ENCODE results near the gene EFTUD2. TPM values are rescaled to one million over a fixed set of nuclear protein-coding genes. Genes with fewer than 3 reads are reported as not detected.

The EFTUD2 gene
- total RNA-seq, 2 experiments from 2014 or later: 133 to 145 TPM

DNA sequence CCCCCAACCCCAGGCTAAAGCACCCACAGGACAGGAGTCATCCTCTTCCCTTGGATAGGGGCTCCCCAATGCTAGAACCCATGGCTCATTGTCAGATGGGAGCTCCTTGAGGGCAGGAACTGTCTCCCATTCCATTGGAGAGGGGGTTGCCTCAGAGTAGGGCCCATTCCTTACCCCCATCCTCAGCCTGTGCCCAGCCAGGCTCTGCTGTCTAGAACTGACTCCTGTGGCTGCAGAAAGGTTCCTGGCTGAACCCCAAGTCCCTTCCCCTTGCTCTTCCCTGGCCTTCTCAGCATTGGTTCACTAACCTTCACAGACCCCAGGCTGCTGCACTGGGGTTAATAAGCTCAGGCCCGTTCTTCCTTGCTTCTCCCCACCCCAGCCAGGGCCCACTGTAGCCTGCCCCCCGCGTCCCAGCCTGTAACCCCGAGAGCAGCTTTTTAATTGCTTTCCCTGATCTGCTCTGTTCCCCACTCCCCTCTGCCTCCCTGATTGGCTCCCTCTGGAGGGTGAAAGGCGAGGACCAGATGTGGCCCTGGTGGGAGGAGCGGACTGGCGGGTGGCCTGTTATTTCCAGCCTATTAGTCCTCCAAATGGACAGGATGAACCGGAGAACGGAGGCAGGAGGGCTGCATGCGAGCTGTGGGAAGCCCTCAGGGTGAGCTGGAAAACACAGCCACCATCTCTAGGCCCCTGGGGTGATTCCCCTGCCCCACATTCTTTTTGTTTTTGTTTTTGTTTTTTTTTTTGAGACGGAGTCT, 22.1 kb upstream of the EFTUD2 start:
- Mint-ChIP-seq H3K27ac (peak overlapping the region; percentile 25), H3K36me3 (ENCODE audit: low read depth) (peaks cover 11% of the 10 kb centered on the region), H3K4me1 (no peaks in the 10 kb centered on the region), H3K27me3 (peaks cover 19% of the 10 kb centered on the region), H3K9me3 (no peaks in the 10 kb centered on the region), H3K4me3 (no peak overlapping the region)
- no peak for DNase-seq
- ChIA-PET CTCF (interaction anchor here (0.6 to 2.2 kb wide), 13 partner anchors 8 to 234 kb away, joined by 3 to 13 read pairs (median 4); partner anchors contain the start of gene ACBD4), POLR2A (interaction anchor here (0.6 to 0.8 kb wide), 2 partner anchors 101 to 121 kb away, joined by 3 to 5 read pairs; no protein-coding TSS in a partner anchor)

- DNase-seq: no peak
- no peak overlapping the region for H3K27ac Mint-ChIP-seq
- no peaks in the 10 kb centered on the region for H3K9me3 Mint-ChIP-seq
- POLR2A ChIA-PET: interaction anchor here (0.8 kb wide), 1 partner anchor 102 kb away, joined by 3 read pairs; no protein-coding TSS in a partner anchor
- peaks cover 19% of the 10 kb centered on the region for H3K27me3 Mint-ChIP-seq
- H3K36me3 Mint-ChIP-seq (ENCODE audit: low read depth): peaks cover 5% of the 10 kb centered on the region
- CTCF ChIA-PET: interaction anchor here (0.7 to 2.2 kb wide), 19 partner anchors 10 to 215 kb away, joined by 3 to 13 read pairs (median 4); partner anchors contain the start of genes ACBD4 and EFTUD2
- H3K4me3 Mint-ChIP-seq: no peak overlapping the region
- H3K4me1 Mint-ChIP-seq: no peaks in the 10 kb centered on the region
Observed at GRCh38 chr17:44920565-44920940, 21.3 kb upstream of the EFTUD2 start.

DNA sequence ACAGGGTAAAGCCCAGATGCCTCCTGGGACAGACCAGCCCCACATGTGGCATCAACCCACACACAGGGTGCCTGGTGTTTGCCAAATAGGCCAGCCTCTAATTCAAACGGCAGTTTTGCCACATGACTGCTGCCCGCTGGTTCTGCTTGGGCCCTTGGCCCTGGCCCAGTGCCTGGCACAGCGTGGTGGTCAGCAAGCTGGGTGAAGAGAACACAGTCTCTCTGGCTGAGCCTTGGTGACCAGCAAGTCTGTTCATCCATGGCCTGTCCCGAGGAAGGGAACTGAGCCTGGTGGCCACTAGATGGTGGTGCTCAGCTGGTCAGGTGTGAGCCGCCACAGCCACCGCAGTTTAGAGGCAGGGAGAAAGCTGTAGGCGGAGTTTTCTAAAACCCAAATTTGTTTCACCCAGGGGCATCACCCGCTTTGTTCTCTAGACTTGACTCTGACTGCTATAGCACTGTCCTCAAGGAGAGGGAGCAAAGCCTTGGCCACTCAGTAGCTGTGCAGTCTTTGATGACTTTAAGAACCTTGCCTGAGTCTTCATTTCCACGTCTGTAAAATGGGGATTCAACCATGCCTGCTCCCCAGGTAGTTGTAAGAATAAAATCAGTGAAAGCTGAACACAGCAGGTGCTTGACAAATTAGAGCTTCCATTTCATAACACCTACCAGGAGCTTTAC, 20.8 kb upstream of the EFTUD2 start:
- no peaks in the 10 kb centered on the region for H3K4me1 Mint-ChIP-seq
- peaks cover 5% of the 10 kb centered on the region for H3K36me3 Mint-ChIP-seq (ENCODE audit: low read depth)
- ChIA-PET POLR2A (no interaction called here), CTCF (interaction anchor here (0.7 to 2.2 kb wide), 18 partner anchors 9 to 215 kb away, joined by 3 to 13 read pairs (median 4); partner anchors contain the start of genes ACBD4 and EFTUD2)
- DNase-seq: peak; percentile 66
- no peak overlapping the region for H3K4me3 Mint-ChIP-seq
- H3K27me3 Mint-ChIP-seq: peaks cover 19% of the 10 kb centered on the region
- H3K9me3 Mint-ChIP-seq: no peaks in the 10 kb centered on the region
- H3K27ac Mint-ChIP-seq: no peak overlapping the region

DNA sequence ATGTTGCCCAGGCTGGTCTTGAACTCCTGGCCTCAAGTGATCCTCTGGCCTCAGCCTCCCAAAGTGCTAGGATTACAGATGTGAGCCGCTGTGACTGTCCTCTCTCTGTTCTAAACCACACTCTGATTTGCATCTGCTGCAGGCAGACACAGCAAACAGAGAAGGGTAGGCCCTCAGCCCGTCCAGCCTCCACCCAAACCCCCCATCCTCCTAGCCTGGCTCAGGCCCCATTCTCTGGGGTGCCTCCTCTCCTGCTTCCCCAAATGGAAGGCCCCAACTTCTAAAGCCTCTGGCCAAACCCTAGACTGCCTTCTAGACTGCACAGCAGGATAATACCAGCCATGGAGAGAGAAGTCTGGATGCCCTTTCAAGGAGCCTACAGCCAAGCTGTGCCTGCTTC, 20.2 kb upstream of the EFTUD2 start:
- H3K27me3 Mint-ChIP-seq: peaks cover 21% of the 10 kb centered on the region
- no peak for DNase-seq
- CTCF ChIA-PET: interaction anchor here (1.1 to 2.2 kb wide), 8 partner anchors 9 to 216 kb away, joined by 3 to 13 read pairs (median 4); partner anchors contain the start of genes ACBD4 and EFTUD2

DNA sequence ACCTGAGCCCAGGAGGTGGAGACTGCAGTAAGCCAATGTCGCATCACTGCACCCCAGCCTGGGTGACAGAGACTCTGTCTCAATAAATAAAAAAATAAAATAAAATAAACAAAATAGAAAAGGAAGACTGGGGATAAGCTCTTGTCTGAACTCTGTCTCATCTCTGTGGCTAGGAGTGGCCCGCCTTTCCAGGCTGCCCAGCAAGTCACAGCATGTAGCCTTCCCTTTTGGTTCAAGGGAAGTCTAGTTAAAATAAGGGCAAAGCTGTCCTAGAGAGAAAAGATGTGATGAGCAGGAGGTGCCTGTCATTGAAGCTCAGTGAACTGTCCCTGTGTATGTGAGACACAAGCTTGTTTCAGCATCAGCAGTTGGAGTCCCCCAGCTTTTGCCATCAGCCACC, 18.8 kb upstream of the EFTUD2 start:
- Mint-ChIP-seq H3K4me1 (peaks cover 4% of the 10 kb centered on the region), H3K27ac (no peak overlapping the region), H3K4me3 (no peak overlapping the region), H3K36me3 (ENCODE audit: low read depth) (no peaks in the 10 kb centered on the region), H3K27me3 (peaks cover 28% of the 10 kb centered on the region), H3K9me3 (no peaks in the 10 kb centered on the region)
- DNase-seq: no peak
- ChIA-PET POLR2A (no interaction called here), CTCF (interaction anchor here (1.6 kb wide), 2 partner anchors 8 to 217 kb away, joined by 4 to 7 read pairs; partner anchors contain the start of gene ACBD4)

More for the DNA sequence above, 20.2 kb upstream of the EFTUD2 start:
- no peak overlapping the region for H3K27ac Mint-ChIP-seq
- POLR2A ChIA-PET: no interaction called here
- H3K4me3 Mint-ChIP-seq: no peak overlapping the region
- peaks cover 1% of the 10 kb centered on the region for H3K36me3 Mint-ChIP-seq (ENCODE audit: low read depth)
- no peaks in the 10 kb centered on the region for H3K9me3 Mint-ChIP-seq
- H3K4me1 Mint-ChIP-seq: no peaks in the 10 kb centered on the region

- Mint-ChIP-seq H3K36me3 (ENCODE audit: low read depth) (no peaks in the 10 kb centered on the region), H3K4me3 (no peak overlapping the region), H3K27ac (no peak overlapping the region), H3K9me3 (no peaks in the 10 kb centered on the region), H3K4me1 (peaks cover 5% of the 10 kb centered on the region), H3K27me3 (peaks cover 32% of the 10 kb centered on the region)
- CTCF ChIA-PET: interaction anchor here (1.6 kb wide), 2 partner anchors 8 to 218 kb away, joined by 4 to 7 read pairs; partner anchors contain the start of gene ACBD4
- POLR2A ChIA-PET: no interaction called here
- no peak for DNase-seq
Observed at GRCh38 chr17:44917456-44917855, 18.2 kb upstream of the EFTUD2 start.

GRCh38 chr17:44916781-44917241, 17.6 kb upstream of the EFTUD2 start:
- peaks cover 7% of the 10 kb centered on the region for H3K4me1 Mint-ChIP-seq
- ChIA-PET POLR2A (no interaction called here), CTCF (interaction anchor here (0.6 to 1.6 kb wide), 2 partner anchors 34 to 218 kb away, joined by 5 to 7 read pairs; partner anchors contain the start of gene ACBD4)
- no peak for DNase-seq
- H3K4me3 Mint-ChIP-seq: no peak overlapping the region
- no peaks in the 10 kb centered on the region for H3K9me3 Mint-ChIP-seq
- no peaks in the 10 kb centered on the region for H3K36me3 Mint-ChIP-seq (ENCODE audit: low read depth)
- peaks cover 36% of the 10 kb centered on the region for H3K27me3 Mint-ChIP-seq
- H3K27ac Mint-ChIP-seq: no peak overlapping the region

GRCh38 chr17:44915862-44916780, 16.9 kb upstream of the EFTUD2 start:
- CTCF ChIA-PET: interaction anchor here (0.6 kb wide), 1 partner anchor 35 kb away, joined by 5 read pairs; no protein-coding TSS in a partner anchor
- H3K27ac Mint-ChIP-seq: no peak overlapping the region
- DNase-seq: no peak
- H3K4me1 Mint-ChIP-seq: peaks cover 8% of the 10 kb centered on the region
- no peak overlapping the region for H3K4me3 Mint-ChIP-seq
- peaks cover 35% of the 10 kb centered on the region for H3K27me3 Mint-ChIP-seq
- H3K36me3 Mint-ChIP-seq (ENCODE audit: low read depth): no peaks in the 10 kb centered on the region
- H3K9me3 Mint-ChIP-seq: no peaks in the 10 kb centered on the region
- POLR2A ChIA-PET: no interaction called here

GRCh38 chr17:44915321-44915726, 16.1 kb upstream of the EFTUD2 start, which contains the start of gene GFAP:
Gene GFAP (minus strand): TSS chr17:44915500. CDS start chr17:44915486, 14 bp downstream.
- DNase-seq: no peak
- H3K27me3 Mint-ChIP-seq: peaks cover 36% of the 10 kb centered on the region
- peaks cover 15% of the 10 kb centered on the region for H3K4me1 Mint-ChIP-seq
- H3K4me3 Mint-ChIP-seq: no peak within 1 kb of the TSS
- no peaks in the 10 kb centered on the region for H3K9me3 Mint-ChIP-seq
- no peaks in the 10 kb centered on the region for H3K36me3 Mint-ChIP-seq (ENCODE audit: low read depth)
- ChIA-PET CTCF (interaction anchor here (0.6 kb wide), 1 partner anchor 170 kb away, joined by 3 read pairs; no protein-coding TSS in a partner anchor), POLR2A (no interaction called here)
- no peak within 1 kb of the TSS for H3K27ac Mint-ChIP-seq

DNA sequence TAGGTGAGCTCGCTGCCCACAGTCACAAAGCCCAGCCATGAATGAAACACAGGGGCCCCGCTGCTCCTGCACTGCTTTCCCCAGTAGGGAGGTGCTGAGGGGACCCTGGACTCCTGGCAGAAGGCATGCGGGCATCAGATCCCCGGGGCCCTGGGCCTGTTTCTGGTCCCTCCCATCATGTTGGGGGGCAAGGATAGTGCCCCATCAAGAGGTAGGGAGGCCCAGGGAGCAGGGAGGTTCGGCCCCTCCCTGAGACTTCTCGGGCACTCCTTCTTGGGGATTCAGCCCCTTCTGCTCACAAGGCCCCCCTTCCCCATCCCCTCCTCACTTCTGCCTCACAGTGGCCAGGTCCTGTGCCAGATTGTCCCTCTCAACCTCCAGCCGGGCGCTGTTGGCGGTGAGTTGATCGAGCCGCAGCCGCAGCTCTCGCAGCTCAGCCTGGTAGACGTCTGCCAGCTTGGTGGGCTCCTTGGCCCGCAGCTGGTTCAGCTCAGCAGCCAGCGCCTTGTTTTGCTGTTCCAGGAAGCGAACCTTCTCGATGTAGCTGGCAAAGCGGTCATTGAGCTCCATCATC, 15.5 kb upstream of the EFTUD2 start:
- Mint-ChIP-seq H3K27me3 (peaks cover 35% of the 10 kb centered on the region), H3K36me3 (ENCODE audit: low read depth) (no peaks in the 10 kb centered on the region), H3K4me1 (peaks cover 15% of the 10 kb centered on the region), H3K9me3 (no peaks in the 10 kb centered on the region), H3K27ac (no peak overlapping the region), H3K4me3 (no peak overlapping the region)
- ChIA-PET CTCF (interaction anchor here (0.6 kb wide), 1 partner anchor 171 kb away, joined by 3 read pairs; no protein-coding TSS in a partner anchor), POLR2A (no interaction called here)
- DNase-seq: no peak

DNA sequence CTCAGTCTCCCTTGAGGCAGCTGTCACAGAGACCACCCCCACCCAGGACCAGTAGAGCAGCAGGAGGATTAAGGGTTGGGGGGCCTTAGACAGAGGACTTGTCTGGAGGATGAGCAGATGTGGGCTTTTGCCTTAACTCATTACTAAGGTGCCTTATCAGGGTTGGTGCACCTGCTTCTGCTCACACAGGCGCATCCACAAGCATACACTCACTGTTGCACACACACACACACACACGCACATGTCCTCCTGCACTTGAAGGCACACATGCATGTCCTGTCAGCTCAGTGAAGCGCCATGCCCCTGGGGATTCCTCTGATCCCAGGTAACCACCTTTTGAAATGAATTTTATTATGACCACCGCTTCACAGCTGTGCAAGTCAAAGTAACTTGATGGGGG, 14.9 kb upstream of the EFTUD2 start:
- ChIA-PET POLR2A (no interaction called here), CTCF (interaction anchor here (1.9 kb wide), 1 partner anchor 11 kb away, joined by 5 read pairs; a partner anchor contains a TSS)
- Mint-ChIP-seq H3K4me1 (peaks cover 15% of the 10 kb centered on the region), H3K27ac (no peak overlapping the region), H3K36me3 (ENCODE audit: low read depth) (no peaks in the 10 kb centered on the region), H3K27me3 (peaks cover 35% of the 10 kb centered on the region), H3K4me3 (no peak overlapping the region), H3K9me3 (no peaks in the 10 kb centered on the region)
- DNase-seq: no peak

Measured in activated CD4-positive, alpha-beta T cell treated with anti-CD3 and anti-CD28 coated beads, Interleukin-2, amount 10 ng/mL, durations not matched to agents 7 days and 5 days (primary cell).